IMR-90 (cell line): Measurements from ENCODE around the gene MKKS. TPM values are rescaled to one million over a fixed set of nuclear protein-coding genes. Genes with fewer than 3 reads are reported as not detected.

Experiments used
- ATAC-seq: fragments of 200-7000 bp; cut with Tn5 transposase; 2 replicates; pipeline ENCODE4 v1.9.1; 2020; ENCODE audit warnings: low read depth, mild to moderate bottlenecking, moderate library complexity
- BruUV-seq: library from RNA; stranded (reverse); fragments of 400-500 nt; replicated peaks from 2 replicates; lab custom pipeline; 2021; lab: Mats Ljungman, UMichigan
- CTCF ChIA-PET: fragments of 300-600 bp; formaldehyde crosslinking; extraction: SDS; loops from one replicate; lab custom pipeline; 2021; ENCODE audit warnings: antibody characterized with exemption; lab: Yijun Ruan, JAX
- POLR2A ChIA-PET: fragments of 300-600 bp; sonication (Branson Sonifier 250); formaldehyde crosslinking; loops from one replicate; lab custom pipeline; 2022; ENCODE audit warnings: antibody characterized with exemption; ENCODE audit not compliant: unreplicated experiment; lab: Charles Lee
- DNase-seq: peaks from one replicate; pipeline ENCODE4 v3.0.0; 2013
- H2AFZ ChIP-seq: replicated peaks from 2 replicates; pipeline ENCODE3; 2013; ENCODE audit warnings: low read length, mild to moderate bottlenecking; ENCODE audit not compliant: poor library complexity
- H2AK5ac ChIP-seq: 2 replicates; pipeline ENCODE4 v1.6.1; 2013; ENCODE audit warnings: low read depth, low read length, inconsistent platforms
- H2AK9ac ChIP-seq: replicated peaks from 2 replicates; pipeline ENCODE3; 2013; ENCODE audit warnings: mild to moderate bottlenecking, low read depth, low read length, moderate library complexity; ENCODE audit not compliant: poor library complexity
- H2BK120ac ChIP-seq: 2 replicates; pipeline ENCODE4 v1.6.1; 2013; ENCODE audit warnings: low read depth, low read length, inconsistent platforms
- H2BK15ac ChIP-seq: 3 replicates; pipeline ENCODE4 v1.6.1; 2013; ENCODE audit warnings: low read depth, low read length, inconsistent platforms
- H2BK20ac ChIP-seq: 2 replicates; pipeline ENCODE4 v1.6.1; 2013; ENCODE audit warnings: low read depth, mild to moderate bottlenecking, inconsistent platforms, low read length, moderate library complexity
- H2BK5ac ChIP-seq: 2 replicates; pipeline ENCODE4 v1.6.1; 2013; ENCODE audit warnings: mild to moderate bottlenecking, low read depth, low read length, inconsistent platforms; ENCODE audit not compliant: poor library complexity, severe bottlenecking
- H3K14ac ChIP-seq: replicated peaks from 2 replicates; pipeline ENCODE4 v1.6.1; 2013; ENCODE audit warnings: low read depth, low read length, inconsistent platforms
- H3K18ac ChIP-seq: 2 replicates; pipeline ENCODE4 v1.6.1; 2013; ENCODE audit warnings: low read depth, low read length, control low read depth
- H3K23ac ChIP-seq: 2 replicates; pipeline ENCODE4 v1.6.1; 2013; ENCODE audit warnings: low read depth, low read length, inconsistent platforms
- H3K27ac ChIP-seq: 2 replicates; pipeline ENCODE4 v1.5.1; 2013; ENCODE audit warnings: mild to moderate bottlenecking, control low read depth, low read length; ENCODE audit not compliant: insufficient read depth
- H3K27me3 ChIP-seq: 2 replicates; pipeline ENCODE4 v1.6.1; 2013; ENCODE audit warnings: low read length; ENCODE audit not compliant: control insufficient read depth, insufficient read depth
- H3K36me3 ChIP-seq: 2 replicates; pipeline ENCODE4 v1.6.1; 2013; ENCODE audit warnings: low read length, mixed read lengths; ENCODE audit not compliant: control insufficient read depth, insufficient read depth
- H3K4ac ChIP-seq: 2 replicates; pipeline ENCODE4 v1.6.1; 2013; ENCODE audit warnings: low read depth, low read length, inconsistent platforms
- H3K4me1 ChIP-seq: 2 replicates; pipeline ENCODE4 v1.6.1; 2013; ENCODE audit warnings: low read length, mixed read lengths; ENCODE audit not compliant: control insufficient read depth, insufficient read depth
- H3K4me2 ChIP-seq: 2 replicates; pipeline ENCODE4 v1.6.1; 2013; ENCODE audit warnings: low read depth, mild to moderate bottlenecking, control low read depth, low read length, moderate library complexity
- H3K4me3 ChIP-seq: 2 replicates; pipeline ENCODE4 v1.5.1; 2013; ENCODE audit warnings: low read depth, mild to moderate bottlenecking, control low read depth, low read length, moderate library complexity; ENCODE audit not compliant: insufficient read depth
- H3K56ac ChIP-seq: 2 replicates; pipeline ENCODE4 v1.6.1; 2013; ENCODE audit warnings: low read length, inconsistent platforms; ENCODE audit not compliant: insufficient read depth; ENCODE audit errors: extremely low read depth
- H3K79me1 ChIP-seq, 2 experiments: 2 replicates each; pipeline ENCODE4 v1.6.1; 2013; ENCODE audit warnings: low read length in 2 of 2, inconsistent platforms in 1 of 2, low read depth in 1 of 2
- H3K9ac ChIP-seq: 2 replicates; pipeline ENCODE4 v1.6.1; 2013; ENCODE audit warnings: low read depth, low read length, control low read depth
- H3K9me1 ChIP-seq: 2 replicates; pipeline ENCODE4 v1.6.1; 2013; ENCODE audit warnings: low read length, inconsistent platforms; ENCODE audit not compliant: insufficient read depth
- H3K9me3 ChIP-seq: 2 replicates; pipeline ENCODE4 v1.6.1; 2013; ENCODE audit warnings: low read length; ENCODE audit not compliant: control insufficient read depth, insufficient read depth
- H4K20me1 ChIP-seq: 2 replicates; pipeline ENCODE4 v1.6.1; 2013; ENCODE audit warnings: low read length, inconsistent platforms; ENCODE audit not compliant: insufficient read depth
- H4K5ac ChIP-seq: 2 replicates; pipeline ENCODE4 v1.6.1; 2013; ENCODE audit warnings: mild to moderate bottlenecking, low read depth, low read length, control low read depth
- H4K8ac ChIP-seq, 2 experiments: 2 replicates each; pipeline ENCODE4 v1.6.1; 2013; ENCODE audit warnings: low read depth in 2 of 2, low read length in 2 of 2, control low read depth in 1 of 2, inconsistent platforms in 1 of 2
- H4K91ac ChIP-seq: 2 replicates; pipeline ENCODE4 v1.6.1; 2013; ENCODE audit warnings: low read depth, low read length, inconsistent platforms; ENCODE audit not compliant: insufficient read depth
- MAZ ChIP-seq: IDR thresholded peaks from 2 replicates; pipeline ENCODE4 v1.6.1; 2012; ENCODE audit warnings: low read depth, mild to moderate bottlenecking, low read length, improper control_type of control experiment, moderate library complexity, borderline replicate concordance
- MXI1 ChIP-seq: IDR thresholded peaks from 2 replicates; pipeline ENCODE4 v1.6.1; 2012; ENCODE audit warnings: low read depth, mild to moderate bottlenecking, low read length, moderate library complexity, borderline replicate concordance
- RAD21 ChIP-seq: IDR thresholded peaks from 2 replicates; pipeline ENCODE4 v1.6.1; 2012; ENCODE audit warnings: low read length, improper control_type of control experiment
- RCOR1 ChIP-seq: IDR thresholded peaks from 2 replicates; pipeline ENCODE4 v1.6.1; 2012; ENCODE audit warnings: mild to moderate bottlenecking, low read length, improper control_type of control experiment; ENCODE audit not compliant: insufficient replicate concordance
- WGBS, 2 experiments: methylation state at CpG; one replicate each; pipeline versions ENCODE4 v1.1.5 to v1.1.7; 2013; ENCODE audit warnings: missing lambda C conversion rate in 2 of 2; ENCODE audit not compliant: insufficient read length in 1 of 2; ENCODE audit errors: extremely low coverage in 2 of 2; 5-methylcytosine and 5-hydroxymethylcytosine counted together
- dilution Hi-C: fragments of 300-500 bp; cut with HindIII; formaldehyde crosslinking; loops from one replicate; pipeline ENCODE4 v1.14.3; 2018; ENCODE audit warnings: low sequenced_read_pairs; ENCODE audit not compliant: unreplicated experiment
- in situ Hi-C: fragments of 300-500 bp; cut with MboI; formaldehyde crosslinking; loops from 3 replicates; pipeline ENCODE4 v1.14.3; 2019; ENCODE audit warnings: low sequenced_read_pairs, inconsistent platforms, mixed read lengths
- intact Hi-C: fragments of 100-400 bp; cut with micrococcal nuclease; formaldehyde crosslinking; loops from 2 replicates; pipeline ENCODE4 v1.10.0; 2022
- polyA plus RNA-seq, 3 experiments: library from polyadenylated mRNA; depleted of rRNA; stranded (reverse); fragments of >200 nt; gene quantifications; 2 replicates each; pipeline ENCODE4 v1.2.3, GENCODE V29; 2012; ENCODE audit warnings: low replicate concordance in 1 of 3
- total RNA-seq: library from RNA; depleted of rRNA; stranded (reverse); fragments of >200 nt; gene quantifications from 2 replicates; pipeline ENCODE4 v1.2.3, GENCODE V29; 2012

Gene MKKS
- total and polyA plus RNA-seq, 2 of the 4 experiments (the other 2 are of a cell fraction), result 6.9 to 7.5 TPM

- no peak overlapping the region for H3K4me2 ChIP-seq
- dilution Hi-C loops, result no loop called here
- POLR2A ChIA-PET, result no interaction called here
These were observed 41.2 kb upstream of the MKKS start for GRCh38 chr20:10475225-10475624.

More at GRCh38 chr20:10475225-10475624, 41.2 kb upstream of the MKKS start:
- intact Hi-C loops, result loop anchor here (5.0 kb wide), 1 partner anchor 37 kb away; no protein-coding TSS in a partner anchor
- no peak overlapping the region for H2AFZ ChIP-seq
- no peak overlapping the region for H2BK15ac ChIP-seq
- no TSS peak for BruUV-seq
- H2BK5ac ChIP-seq, result no peak overlapping the region
- no peak overlapping the region for H2BK120ac ChIP-seq
- ATAC-seq, result no peak
- H3K4me3 ChIP-seq, result no peak overlapping the region
- no peak overlapping the region for H4K5ac ChIP-seq
- H3K79me1 ChIP-seq, result peaks cover 0 to 8% of the 10 kb centered on the region in 2 experiments; a peak in 3 of 4 replicates
- H3K18ac ChIP-seq, result no peak overlapping the region
- CTCF ChIA-PET, result interaction anchor here (0.7 to 1.2 kb wide), 2 partner anchors 77 to 196 kb away, joined by 3 to 5 read pairs; no protein-coding TSS in a partner anchor
- 0 out of 2 replicates have a peak, but pooled peaks cover 1% of the 10 kb centered on the region for H3K36me3 ChIP-seq
- H3K56ac ChIP-seq, result no peak overlapping the region
- H3K4me1 ChIP-seq, result peaks cover 4% of the 10 kb centered on the region
- no CpG with 5 or more reads among the region's 2 CpGs for WGBS, 2 experiments
- H2AK9ac ChIP-seq, result no peak overlapping the region
- no peak overlapping the region for H2AK5ac ChIP-seq
- no peak overlapping the region for H2BK20ac ChIP-seq
- no peak overlapping the region for H3K27ac ChIP-seq
- no peak for DNase-seq
- no peaks in the 10 kb centered on the region for H4K20me1 ChIP-seq
- no peak overlapping the region for H3K9ac ChIP-seq
- no peak overlapping the region for H4K8ac ChIP-seq
- no peak overlapping the region for H3K14ac ChIP-seq
- no peak overlapping the region for H3K4ac ChIP-seq
- no peaks in the 10 kb centered on the region; the same call in 1 of the 2 replicates for H3K9me1 ChIP-seq
- TF ChIP-seq MXI1 (no peak), RCOR1 (no peak), RAD21 (no peak), MAZ (no peak)
- H3K9me3 ChIP-seq, result 0 out of 2 replicates have a peak, but pooled peaks cover 2% of the 10 kb centered on the region
- in situ Hi-C loops, result no loop called here
- H3K23ac ChIP-seq, result no peak overlapping the region
- no peak overlapping the region for H4K91ac ChIP-seq
- H3K27me3 ChIP-seq, result no peaks in the 10 kb centered on the region
